HUDEP-2 (cell line): ENCODE results near the gene CRKL.
"Not testable (repeated sequence)": the region's sequence is repeated elsewhere in the genome, so short reads cannot be mapped to it uniquely, and the experiment has no call there.

Source experiments
- DNase-seq, 76 experiments: peaks; one replicate each; lab custom pipeline; 2025; ENCODE audit not compliant: unreplicated experiment in 76 of 76; lab: John Stamatoyannopoulos, UW

The CRKL gene

GRCh38 chr22:20930435-20930834, 13.2 kb downstream of the CRKL start:
- not testable (repeated sequence) for DNase-seq

- DNase-seq = no peak
These were observed 14.0 kb downstream of the CRKL start for GRCh38 chr22:20931126-20931654.

GRCh38 chr22:20933910-20934309, 16.7 kb downstream of the CRKL start:
- no peak for DNase-seq

- not testable (repeated sequence) for DNase-seq
These were observed 17.8 kb downstream of the CRKL start for GRCh38 chr22:20935049-20935448.

- DNase-seq = not testable (repeated sequence)
These were observed 18.8 kb downstream of the CRKL start for GRCh38 chr22:20935780-20936539.

- DNase-seq = no peak
These were observed 20.0 kb downstream of the CRKL start for GRCh38 chr22:20937031-20937793.

- DNase-seq = no peak
These were observed 20.8 kb downstream of the CRKL start for GRCh38 chr22:20937794-20938671.

GRCh38 chr22:20939457-20940185, 22.4 kb downstream of the CRKL start:
- not testable (repeated sequence) for DNase-seq

GRCh38 chr22:20940186-20940651, 23.0 kb downstream of the CRKL start:
- no peak for DNase-seq

- DNase-seq = no peak
These were observed 23.7 kb downstream of the CRKL start for GRCh38 chr22:20940904-20941385.

GRCh38 chr22:20942203-20942902, 25.1 kb downstream of the CRKL start:
- DNase-seq = not testable (repeated sequence)

GRCh38 chr22:20943104-20943933, 26.1 kb downstream of the CRKL start:
- DNase-seq = no peak

GRCh38 chr22:20944042-20944441, 26.8 kb downstream of the CRKL start:
- DNase-seq = no peak

- no peak for DNase-seq
These were observed 28.3 kb downstream of the CRKL start for GRCh38 chr22:20945578-20945934.

- DNase-seq = no peak
These were observed 29.1 kb downstream of the CRKL start for GRCh38 chr22:20946080-20946986.

GRCh38 chr22:20946991-20947390, 29.8 kb downstream of the CRKL start:
- no peak for DNase-seq

- no peak for DNase-seq
These were observed 31.2 kb downstream of the CRKL start for GRCh38 chr22:20948450-20948849.
